ENCODE data around the gene KRTAP19-1. TPM values are rescaled to one million over a fixed set of nuclear protein-coding genes. Genes with fewer than 3 reads are reported as not detected.

KRTAP19-1 gene
- total and polyA plus RNA-seq, 2 of the 8 experiments (the other 6 are each of a cell fraction or from before 2014, with no cell fraction given): not detected

Small RNA genes lying within 50 kb of the gene (small RNA-seq; reads per million reads assigned to genes)
- gene AP000567.1 (ENCODE audit: insufficient read depth) (not detected), gene KRTAP19-10P (ENCODE audit: insufficient read depth) (not detected), gene KRTAP19-9P (ENCODE audit: insufficient read depth) (not detected)

Other genes with a start within 250 kb of the KRTAP19-1 start
- not detected in 2 replicates for gene KRTAP24-1, start 197.4 kb downstream of the KRTAP19-1 start, total RNA-seq (2021; fragmentation: NEBNext Ultra II Directional; extraction: Animal tissue kit (Norgen Biotek cat#: 25700))
- gene KRTAP24-1, start 197.4 kb downstream of the KRTAP19-1 start, polyA plus RNA-seq (2011; rRNA removed): not detected in 2 replicates
- gene KRTAP25-1, start 190.9 kb downstream of the KRTAP19-1 start, total RNA-seq (2021; fragmentation: NEBNext Ultra II Directional; extraction: Animal tissue kit (Norgen Biotek cat#: 25700)): not detected in 2 replicates
- not detected in 2 replicates for gene KRTAP25-1, start 190.9 kb downstream of the KRTAP19-1 start, polyA plus RNA-seq (2011; rRNA removed)
- gene KRTAP26-1, start 160.1 kb downstream of the KRTAP19-1 start, total RNA-seq (2021; fragmentation: NEBNext Ultra II Directional; extraction: Animal tissue kit (Norgen Biotek cat#: 25700)): not detected in 2 replicates
- not detected in 2 replicates for gene KRTAP26-1, start 160.1 kb downstream of the KRTAP19-1 start, polyA plus RNA-seq (2011; rRNA removed)
- gene KRTAP27-1, start 142.7 kb downstream of the KRTAP19-1 start, total RNA-seq (2021; fragmentation: NEBNext Ultra II Directional; extraction: Animal tissue kit (Norgen Biotek cat#: 25700)): not detected in 2 replicates
- not detected in 2 replicates for gene KRTAP27-1, start 142.7 kb downstream of the KRTAP19-1 start, polyA plus RNA-seq (2011; rRNA removed)
- not detected in 2 replicates for gene KRTAP23-1, start 131.8 kb downstream of the KRTAP19-1 start, total RNA-seq (2021; fragmentation: NEBNext Ultra II Directional; extraction: Animal tissue kit (Norgen Biotek cat#: 25700))
- gene KRTAP23-1, start 131.8 kb downstream of the KRTAP19-1 start, polyA plus RNA-seq (2011; rRNA removed): not detected in 2 replicates
- gene KRTAP13-2, start 108.1 kb downstream of the KRTAP19-1 start, total RNA-seq (2021; fragmentation: NEBNext Ultra II Directional; extraction: Animal tissue kit (Norgen Biotek cat#: 25700)): not detected in 2 replicates
- gene KRTAP13-2, start 108.1 kb downstream of the KRTAP19-1 start, polyA plus RNA-seq (2011; rRNA removed): not detected in 2 replicates
- not detected in 2 replicates for gene KRTAP13-1, start 84.3 kb downstream of the KRTAP19-1 start, total RNA-seq (2021; fragmentation: NEBNext Ultra II Directional; extraction: Animal tissue kit (Norgen Biotek cat#: 25700))
- gene KRTAP13-1, start 84.3 kb downstream of the KRTAP19-1 start, polyA plus RNA-seq (2011; rRNA removed): not detected in 2 replicates
- not detected in 2 replicates for gene KRTAP13-3, start 54.4 kb downstream of the KRTAP19-1 start, total RNA-seq (2021; fragmentation: NEBNext Ultra II Directional; extraction: Animal tissue kit (Norgen Biotek cat#: 25700))
- gene KRTAP13-3, start 54.4 kb downstream of the KRTAP19-1 start, polyA plus RNA-seq (2011; rRNA removed): not detected in 2 replicates
- gene KRTAP13-4, start 50.1 kb downstream of the KRTAP19-1 start, total RNA-seq (2021; fragmentation: NEBNext Ultra II Directional; extraction: Animal tissue kit (Norgen Biotek cat#: 25700)): 0.42 TPM in 1 of 2 replicates, not detected in the other
- gene KRTAP13-4, start 50.1 kb downstream of the KRTAP19-1 start, polyA plus RNA-seq (2011; rRNA removed): 0.64 and 1.2 TPM in 2 replicates
- gene KRTAP15-1, start 40.1 kb downstream of the KRTAP19-1 start, total RNA-seq (2021; fragmentation: NEBNext Ultra II Directional; extraction: Animal tissue kit (Norgen Biotek cat#: 25700)): not detected in 2 replicates
- gene KRTAP15-1, start 40.1 kb downstream of the KRTAP19-1 start, polyA plus RNA-seq (2011; rRNA removed): not detected in 2 replicates
- not detected in 2 replicates for gene KRTAP19-2, start 7.1 kb upstream of the KRTAP19-1 start, total RNA-seq (2021; fragmentation: NEBNext Ultra II Directional; extraction: Animal tissue kit (Norgen Biotek cat#: 25700))
- not detected in 2 replicates for gene KRTAP19-2, start 7.1 kb upstream of the KRTAP19-1 start, polyA plus RNA-seq (2011; rRNA removed)
- not detected in 2 replicates for gene KRTAP19-3, start 11.6 kb upstream of the KRTAP19-1 start, total RNA-seq (2021; fragmentation: NEBNext Ultra II Directional; extraction: Animal tissue kit (Norgen Biotek cat#: 25700))
- not detected in 2 replicates for gene KRTAP19-3, start 11.6 kb upstream of the KRTAP19-1 start, polyA plus RNA-seq (2011; rRNA removed)
- gene KRTAP19-4, start 16.8 kb upstream of the KRTAP19-1 start, total RNA-seq (2021; fragmentation: NEBNext Ultra II Directional; extraction: Animal tissue kit (Norgen Biotek cat#: 25700)): not detected in 2 replicates
- not detected in 2 replicates for gene KRTAP19-4, start 16.8 kb upstream of the KRTAP19-1 start, polyA plus RNA-seq (2011; rRNA removed)
- gene KRTAP19-5, start 21.8 kb upstream of the KRTAP19-1 start, total RNA-seq (2021; fragmentation: NEBNext Ultra II Directional; extraction: Animal tissue kit (Norgen Biotek cat#: 25700)): not detected in 2 replicates
- not detected in 2 replicates for gene KRTAP19-5, start 21.8 kb upstream of the KRTAP19-1 start, polyA plus RNA-seq (2011; rRNA removed)
- gene KRTAP19-6, start 61.5 kb upstream of the KRTAP19-1 start, total RNA-seq (2021; fragmentation: NEBNext Ultra II Directional; extraction: Animal tissue kit (Norgen Biotek cat#: 25700)): not detected in 2 replicates
- not detected in 2 replicates for gene KRTAP19-6, start 61.5 kb upstream of the KRTAP19-1 start, polyA plus RNA-seq (2011; rRNA removed)
- gene KRTAP19-7, start 80.9 kb upstream of the KRTAP19-1 start, total RNA-seq (2021; fragmentation: NEBNext Ultra II Directional; extraction: Animal tissue kit (Norgen Biotek cat#: 25700)): not detected in 2 replicates
- gene KRTAP19-7, start 80.9 kb upstream of the KRTAP19-1 start, polyA plus RNA-seq (2011; rRNA removed): not detected in 2 replicates
- not detected in 2 replicates for gene KRTAP22-2, start 110.0 kb upstream of the KRTAP19-1 start, total RNA-seq (2021; fragmentation: NEBNext Ultra II Directional; extraction: Animal tissue kit (Norgen Biotek cat#: 25700))
- not detected in 2 replicates for gene KRTAP22-2, start 110.0 kb upstream of the KRTAP19-1 start, polyA plus RNA-seq (2011; rRNA removed)
- gene KRTAP6-3, start 112.1 kb upstream of the KRTAP19-1 start, total RNA-seq (2021; fragmentation: NEBNext Ultra II Directional; extraction: Animal tissue kit (Norgen Biotek cat#: 25700)): not detected in 2 replicates
- not detected in 2 replicates for gene KRTAP6-3, start 112.1 kb upstream of the KRTAP19-1 start, polyA plus RNA-seq (2011; rRNA removed)
- not detected in 2 replicates for gene KRTAP6-2, start 118.5 kb upstream of the KRTAP19-1 start, total RNA-seq (2021; fragmentation: NEBNext Ultra II Directional; extraction: Animal tissue kit (Norgen Biotek cat#: 25700))
- not detected in 2 replicates for gene KRTAP6-2, start 118.5 kb upstream of the KRTAP19-1 start, polyA plus RNA-seq (2011; rRNA removed)
- gene KRTAP22-1, start 120.7 kb upstream of the KRTAP19-1 start, total RNA-seq (2021; fragmentation: NEBNext Ultra II Directional; extraction: Animal tissue kit (Norgen Biotek cat#: 25700)): not detected in 2 replicates
- gene KRTAP22-1, start 120.7 kb upstream of the KRTAP19-1 start, polyA plus RNA-seq (2011; rRNA removed): not detected in 2 replicates
- gene KRTAP6-1, start 133.6 kb upstream of the KRTAP19-1 start, total RNA-seq (2021; fragmentation: NEBNext Ultra II Directional; extraction: Animal tissue kit (Norgen Biotek cat#: 25700)): not detected in 2 replicates
- not detected in 2 replicates for gene KRTAP6-1, start 133.6 kb upstream of the KRTAP19-1 start, polyA plus RNA-seq (2011; rRNA removed)
- not detected in 2 replicates for gene KRTAP20-1, start 136.1 kb upstream of the KRTAP19-1 start, total RNA-seq (2021; fragmentation: NEBNext Ultra II Directional; extraction: Animal tissue kit (Norgen Biotek cat#: 25700))
- not detected in 2 replicates for gene KRTAP20-1, start 136.1 kb upstream of the KRTAP19-1 start, polyA plus RNA-seq (2011; rRNA removed)
- gene KRTAP20-4, start 140.3 kb upstream of the KRTAP19-1 start, total RNA-seq (2021; fragmentation: NEBNext Ultra II Directional; extraction: Animal tissue kit (Norgen Biotek cat#: 25700)): not detected in 2 replicates
- gene KRTAP20-4, start 140.3 kb upstream of the KRTAP19-1 start, polyA plus RNA-seq (2011; rRNA removed): not detected in 2 replicates
- gene KRTAP20-2, start 154.8 kb upstream of the KRTAP19-1 start, total RNA-seq (2021; fragmentation: NEBNext Ultra II Directional; extraction: Animal tissue kit (Norgen Biotek cat#: 25700)): not detected in 2 replicates
- not detected in 2 replicates for gene KRTAP20-2, start 154.8 kb upstream of the KRTAP19-1 start, polyA plus RNA-seq (2011; rRNA removed)
- not detected in 2 replicates for gene KRTAP20-3, start 162.5 kb upstream of the KRTAP19-1 start, total RNA-seq (2021; fragmentation: NEBNext Ultra II Directional; extraction: Animal tissue kit (Norgen Biotek cat#: 25700))
- not detected in 2 replicates for gene KRTAP20-3, start 162.5 kb upstream of the KRTAP19-1 start, polyA plus RNA-seq (2011; rRNA removed)
- gene KRTAP21-3, start 238.4 kb upstream of the KRTAP19-1 start, total RNA-seq (2021; fragmentation: NEBNext Ultra II Directional; extraction: Animal tissue kit (Norgen Biotek cat#: 25700)): not detected in 2 replicates
- not detected in 2 replicates for gene KRTAP21-3, start 238.4 kb upstream of the KRTAP19-1 start, polyA plus RNA-seq (2011; rRNA removed)